Activated CD4-positive, CD25-positive, alpha-beta regulatory T cell (primary cell): ENCODE measurements around the gene ANO1.

ENCODE experiments used
- DNase-seq, 4 experiments: peaks; one replicate each; lab custom pipeline; 2025; lab: John Stamatoyannopoulos, UW

The ANO1 gene

DNA sequence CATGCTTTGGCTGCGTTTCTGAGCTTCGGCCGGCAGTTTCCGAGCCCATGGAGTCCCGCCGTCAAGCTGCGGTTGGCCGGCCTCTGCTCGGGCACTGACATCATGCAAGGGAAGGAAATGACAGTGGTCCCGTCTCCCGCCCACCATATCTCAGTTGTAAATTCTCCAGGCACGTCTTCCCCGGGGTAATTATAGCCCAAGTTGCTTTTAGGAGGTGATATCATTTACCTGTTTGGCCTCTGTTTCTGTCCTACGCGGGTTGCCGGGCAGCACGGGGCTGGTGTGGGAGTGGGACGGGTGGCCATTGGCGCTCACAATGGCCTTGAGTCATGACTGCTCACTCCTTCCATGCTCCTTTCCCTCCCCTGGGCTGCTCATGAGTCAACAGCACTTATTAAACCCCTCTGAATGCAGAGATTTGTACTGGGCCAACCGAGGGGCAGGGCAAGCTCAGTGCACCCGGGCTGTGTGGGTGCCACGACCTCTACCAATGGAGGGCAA, 4.2 kb upstream of the ANO1 start:
- no peak for DNase-seq

- no peak for DNase-seq
These were observed 3.4 kb upstream of the ANO1 start for GRCh38 chr11:70074746-70075145.

GRCh38 chr11:70075836-70076235, 2.3 kb upstream of the ANO1 start:
- DNase-seq: no peak

DNA sequence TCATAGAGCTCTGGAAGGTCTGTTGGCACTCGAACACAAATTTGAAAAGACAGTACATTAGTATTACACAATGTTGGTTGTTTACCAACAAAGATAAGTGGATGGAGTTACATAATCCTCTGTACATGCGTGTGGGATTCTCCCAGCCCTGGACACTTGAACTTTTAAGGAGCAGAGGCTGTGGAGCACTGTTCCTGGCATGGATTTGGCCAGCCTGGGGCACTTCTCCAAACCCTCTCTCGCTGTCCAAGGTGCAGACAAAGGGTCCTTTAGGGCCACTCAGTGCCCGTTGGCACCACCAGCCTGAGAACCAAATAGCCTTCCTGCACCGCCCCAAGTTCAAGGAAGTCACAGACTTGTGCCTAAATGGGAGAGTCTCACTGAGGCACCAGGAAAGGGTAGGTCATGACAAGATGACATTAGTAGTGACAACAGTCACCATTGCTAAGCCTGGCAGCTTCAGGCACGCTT, 1.6 kb upstream of the ANO1 start:
- no peak for DNase-seq

GRCh38 chr11:70077411-70078094, 564 bp upstream of the ANO1 start:
- no peak for DNase-seq

GRCh38 chr11:70078781-70079616, 882 bp downstream of the ANO1 start:
- no peak for DNase-seq

DNA sequence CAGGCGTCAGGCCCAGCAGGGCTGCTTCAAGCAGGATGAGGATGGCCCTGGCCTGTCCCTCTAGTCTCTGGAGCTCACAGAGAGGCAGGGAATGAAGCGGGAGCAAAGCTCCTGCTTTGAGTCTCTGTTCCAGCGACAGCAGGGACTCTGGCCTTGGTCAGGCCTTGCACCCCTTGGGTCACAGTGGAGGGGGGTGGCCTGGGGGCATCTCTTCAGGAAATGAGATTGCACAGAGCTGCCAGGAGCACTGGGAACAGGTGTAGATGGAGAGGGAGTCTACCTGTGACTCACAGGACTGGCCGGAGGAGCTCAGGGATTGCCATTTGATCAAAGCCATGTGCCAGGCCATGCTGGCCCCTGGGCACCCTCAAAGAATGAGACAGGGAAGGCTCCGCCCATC, 1.6 kb downstream of the ANO1 start:
- no peak for DNase-seq

GRCh38 chr11:70080763-70081162, 2.6 kb downstream of the ANO1 start:
- no peak for DNase-seq

DNA sequence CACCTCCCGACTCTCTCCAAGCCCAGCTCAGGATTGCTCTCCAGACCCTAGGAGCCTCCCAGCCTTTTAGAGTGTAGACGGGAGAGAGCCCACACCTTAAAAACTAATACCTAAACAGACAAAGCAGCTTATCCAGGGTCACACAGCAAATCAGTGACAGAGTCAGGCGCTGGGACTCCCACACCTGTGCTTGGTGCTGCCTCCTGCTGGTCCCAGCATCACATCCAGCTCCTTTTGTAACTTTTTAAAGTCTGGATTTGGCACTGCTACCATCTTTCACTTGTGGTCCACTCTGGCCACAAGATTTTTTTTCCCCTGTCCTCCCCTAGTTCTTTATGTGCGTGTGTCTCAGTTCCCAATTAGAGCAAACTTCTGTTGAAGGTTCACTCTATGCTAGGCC, 4.7 kb downstream of the ANO1 start:
- DNase-seq: no peak

DNA sequence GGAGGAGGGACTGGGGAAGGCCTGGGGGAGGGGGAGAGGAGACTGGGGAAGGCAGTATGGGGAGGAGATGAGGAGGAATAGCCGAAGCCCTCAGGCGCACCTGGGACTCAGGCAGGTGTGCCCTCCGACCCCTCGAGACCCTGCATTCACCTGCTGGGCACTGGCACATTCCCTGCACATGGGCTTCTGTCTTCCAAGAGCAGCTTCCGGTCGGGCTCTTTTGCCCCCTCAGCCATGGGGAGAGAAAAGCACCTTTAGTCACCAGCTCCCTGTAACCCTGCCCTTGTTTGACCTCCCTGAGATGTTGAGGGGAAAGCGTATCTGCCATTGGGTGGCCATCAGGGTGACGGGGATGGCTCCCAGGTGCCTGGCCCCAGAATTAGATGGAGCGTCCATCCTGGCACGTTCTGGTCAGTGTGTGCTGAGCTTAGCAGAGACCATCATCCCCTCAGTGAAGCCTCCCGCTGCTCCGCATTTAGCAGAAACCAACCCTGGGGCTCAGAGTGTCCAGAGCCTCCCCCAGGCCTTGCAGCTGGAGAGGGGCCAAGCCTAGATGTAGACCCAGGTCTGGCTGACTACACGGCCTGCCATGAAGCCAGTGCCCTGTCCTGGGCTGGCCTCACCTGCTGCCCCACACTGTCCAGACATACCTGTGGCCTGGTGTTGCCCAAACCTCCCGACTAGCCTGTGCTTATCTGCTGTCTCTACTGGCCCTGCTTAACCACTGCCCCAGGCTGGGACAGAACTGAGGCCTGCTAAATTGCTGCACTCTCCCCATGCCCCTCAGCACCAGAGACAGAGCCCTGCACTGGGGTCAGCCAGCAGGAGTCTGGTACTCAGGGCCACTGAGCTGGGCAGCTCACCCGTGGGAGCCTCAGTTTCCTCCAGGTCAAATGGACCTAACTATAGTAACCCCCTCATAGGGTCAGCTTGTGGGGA, 6.2 kb downstream of the ANO1 start:
- DNase-seq: no peak

DNA sequence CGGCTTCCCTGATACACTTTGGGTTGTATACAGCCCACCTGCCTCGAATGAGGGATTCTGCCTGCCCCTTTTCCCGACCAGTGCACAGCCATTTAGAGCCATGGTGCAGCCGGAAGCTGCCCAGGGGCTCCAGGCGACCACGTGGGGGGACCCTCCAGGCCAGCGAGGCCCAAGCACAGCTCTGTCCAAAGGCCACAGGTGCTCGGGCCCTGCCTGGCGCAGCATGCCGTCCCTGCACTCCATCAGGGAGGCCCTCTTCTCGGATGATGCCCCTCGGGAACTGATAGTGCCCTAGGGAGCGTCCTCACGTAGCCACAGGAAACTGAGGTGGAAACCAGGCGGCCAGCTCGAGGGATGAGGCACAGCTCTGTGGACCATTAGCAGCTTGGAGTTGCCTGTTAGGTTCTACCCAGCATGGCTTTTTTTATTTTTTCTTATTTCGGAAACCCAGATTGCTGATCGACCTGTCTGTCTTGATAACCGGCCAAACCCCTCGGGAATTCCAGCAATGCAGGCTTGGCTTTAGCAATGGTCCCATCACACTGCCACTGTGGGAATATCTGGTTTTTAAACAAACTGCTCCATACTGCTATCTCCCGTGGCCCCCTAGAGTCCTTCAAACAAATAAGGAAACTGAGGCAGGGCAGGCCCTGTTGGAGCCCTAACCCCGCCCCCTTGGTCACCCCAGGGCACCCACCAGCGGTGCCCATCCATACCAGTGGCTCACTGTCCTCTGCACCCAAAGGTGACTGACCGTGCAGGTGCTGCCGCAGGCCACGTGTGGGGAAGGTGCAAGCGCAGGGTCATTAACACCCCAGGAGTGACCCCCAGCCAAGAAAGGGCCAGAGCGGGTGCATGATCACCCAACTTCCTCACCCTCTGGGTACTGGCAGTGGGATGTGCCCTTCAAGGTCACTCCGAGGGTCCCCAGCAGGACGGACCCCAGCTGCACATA, 8.0 kb downstream of the ANO1 start:
- DNase-seq: no peak

DNA sequence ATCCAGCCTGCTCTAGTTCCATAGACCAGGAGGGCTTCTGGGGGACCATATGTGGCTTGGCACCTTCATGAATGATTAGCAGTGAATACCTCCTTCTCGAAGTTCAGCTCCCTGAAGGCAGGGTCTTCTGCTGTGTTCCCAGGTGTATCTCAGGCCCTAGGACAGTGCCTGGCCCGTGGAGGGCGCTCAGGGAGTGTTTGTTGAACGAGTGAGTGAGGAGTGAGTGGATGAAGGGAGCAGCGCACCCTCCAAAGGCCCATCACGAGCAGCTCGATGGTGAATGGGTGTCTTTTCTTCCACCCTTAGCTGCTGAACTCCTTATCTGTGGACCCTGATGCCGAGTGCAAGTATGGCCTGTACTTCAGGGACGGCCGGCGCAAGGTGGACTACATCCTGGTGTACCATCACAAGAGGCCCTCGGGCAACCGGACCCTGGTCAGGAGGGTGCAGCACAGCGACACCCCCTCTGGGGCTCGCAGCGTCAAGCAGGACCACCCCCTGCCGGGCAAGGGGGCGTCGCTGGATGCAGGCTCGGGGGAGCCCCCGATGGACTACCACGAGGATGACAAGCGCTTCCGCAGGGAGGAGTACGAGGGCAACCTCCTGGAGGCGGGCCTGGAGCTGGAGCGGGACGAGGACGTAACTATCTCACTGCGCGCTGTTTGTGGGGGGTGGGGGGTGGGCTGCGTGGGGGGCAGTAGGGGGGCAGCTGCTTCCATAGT, 9.5 kb downstream of the ANO1 start:
- DNase-seq: no peak

- DNase-seq: no peak
These were observed 10.7 kb downstream of the ANO1 start for GRCh38 chr11:70088735-70089250.

DNA sequence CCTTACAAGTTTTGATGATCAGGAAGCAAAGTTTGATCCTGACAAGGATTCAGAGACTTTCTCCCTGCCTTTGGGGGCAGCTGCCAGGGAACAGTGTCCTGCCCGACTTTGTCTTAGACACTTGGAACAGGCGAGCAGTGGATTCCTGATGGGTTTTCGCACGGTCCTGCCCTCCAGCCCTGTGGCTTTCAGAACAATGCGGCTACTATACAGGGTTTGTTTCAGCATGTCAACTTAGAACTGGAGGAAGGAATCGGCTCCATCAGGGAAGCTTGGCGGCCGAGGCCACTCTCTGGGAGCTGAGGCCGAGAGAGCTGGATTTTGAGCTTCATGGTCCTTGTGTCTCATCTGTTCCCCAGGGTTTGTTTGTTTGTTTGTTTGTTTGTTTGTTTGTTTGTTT, 11.5 kb downstream of the ANO1 start:
- no peak for DNase-seq

GRCh38 chr11:70090961-70091381, 12.9 kb downstream of the ANO1 start:
- no peak for DNase-seq

DNA sequence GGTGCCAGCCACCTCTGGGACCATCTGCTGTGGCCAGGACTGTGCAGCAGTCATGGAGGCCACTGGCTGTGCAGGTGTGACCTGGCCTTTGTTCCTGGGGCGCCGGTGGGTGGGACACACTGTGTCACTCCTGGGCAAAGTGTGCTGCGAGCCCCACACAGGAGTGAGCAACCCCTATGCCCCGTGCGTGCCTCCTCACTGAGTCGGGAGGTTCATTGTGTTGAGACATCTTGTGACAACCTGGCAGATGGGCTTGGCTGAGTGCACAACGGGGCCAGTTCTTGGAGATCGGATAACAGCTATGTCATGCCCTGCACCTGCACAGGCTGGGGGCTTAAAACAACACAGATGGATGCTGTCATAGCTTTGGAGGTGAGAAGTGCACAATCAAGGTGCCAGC, 13.5 kb downstream of the ANO1 start:
- DNase-seq: no peak

- no peak for DNase-seq
These were observed 15.0 kb downstream of the ANO1 start for GRCh38 chr11:70092959-70093715.

DNA sequence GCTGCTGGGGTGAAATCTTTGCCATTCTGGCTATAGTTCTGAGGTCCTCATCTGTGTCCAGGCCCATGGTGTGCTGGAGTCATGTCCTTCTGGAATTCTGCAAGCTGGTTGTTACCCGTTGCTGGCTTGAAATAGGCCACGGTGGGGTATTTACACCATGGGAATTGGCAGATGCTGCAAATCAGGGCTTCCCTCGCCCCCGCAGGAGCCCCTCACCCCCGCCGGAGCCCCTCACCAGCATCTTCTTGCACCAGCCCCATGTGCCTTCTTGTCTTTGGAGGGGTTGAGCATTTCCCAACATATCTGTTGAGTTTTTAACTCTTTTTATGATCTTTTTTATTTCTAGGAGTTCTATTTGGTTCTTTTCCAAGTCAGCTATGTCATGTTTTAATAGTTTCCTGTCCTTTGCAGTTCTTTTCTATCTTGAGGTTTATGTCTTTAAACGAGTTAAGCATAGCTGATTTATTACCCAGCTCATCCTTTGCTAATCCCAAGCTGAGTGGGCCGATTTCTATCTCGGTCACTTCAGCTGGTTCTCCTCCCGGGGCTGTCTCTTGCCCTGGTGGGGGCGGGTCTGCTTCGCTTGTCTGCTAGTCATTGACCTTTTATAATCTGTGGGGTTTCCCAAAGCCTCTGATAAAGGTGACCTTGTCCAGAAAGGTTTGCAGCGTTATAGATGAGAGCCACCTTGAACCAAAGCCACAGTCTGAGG, 17.6 kb downstream of the ANO1 start:
- no peak for DNase-seq
